Forelimb muscle (tissue), 1 donor: ENCODE data around the gene ZNF28. TPM values are rescaled to one million over a fixed set of nuclear protein-coding genes. Genes with fewer than 3 reads are reported as not detected.
"Not testable (repeated sequence)": the region's sequence is repeated elsewhere in the genome, so short reads cannot be mapped to it uniquely, and the experiment has no call there.

Source experiments
- DNase-seq: peaks from one replicate; pipeline ENCODE4 v3.0.0-alpha.2; 2013; ENCODE audit warnings: low read depth
- polyA plus RNA-seq: library from polyadenylated mRNA; unstranded; fragments of 120-200 nt; gene quantifications from one replicate; pipeline ENCODE4 v1.2.1, GENCODE V29; 2013; ENCODE audit not compliant: insufficient read length

Gene ZNF28
- polyA plus RNA-seq, 1 donor: 8.2 TPM

DNA sequence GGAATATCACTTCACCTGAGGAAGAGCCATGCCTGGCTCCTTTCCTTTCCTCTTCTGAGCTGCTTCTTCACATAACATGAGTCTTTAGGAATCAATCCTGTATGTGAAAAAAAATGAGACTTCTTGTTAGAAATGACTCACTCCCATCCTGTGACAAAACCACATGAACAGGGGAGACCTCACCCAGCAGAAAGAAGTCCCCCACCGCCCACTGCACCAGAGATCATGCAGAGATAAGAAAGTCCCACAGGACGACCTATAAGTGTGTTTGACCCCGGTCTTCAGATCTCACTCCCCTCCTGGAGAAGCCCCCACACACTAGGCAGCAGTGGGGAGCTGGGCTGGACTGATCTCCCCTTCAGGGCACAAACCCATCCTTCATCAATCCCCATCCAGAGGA, 42.6 kb downstream of the ZNF28 start:
- DNase-seq: no peak

DNA sequence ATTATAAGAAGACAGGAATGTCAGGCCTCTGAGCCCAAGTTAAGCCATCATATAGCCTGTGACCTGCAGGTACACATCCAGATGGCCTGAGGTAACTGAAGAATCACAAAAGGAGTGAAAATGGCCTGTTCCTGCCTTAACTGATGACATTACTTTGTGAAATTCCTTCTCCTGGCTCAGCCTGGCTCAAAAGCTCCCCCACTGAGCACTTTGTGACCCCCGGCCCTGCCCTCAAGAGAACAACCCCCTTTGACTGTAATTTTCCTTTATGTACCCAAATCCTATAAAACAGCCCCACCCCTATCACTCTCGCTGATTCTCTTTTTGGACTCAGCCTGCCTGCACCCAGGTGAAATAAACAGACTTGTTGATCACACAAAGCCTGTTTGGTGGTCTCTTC, 65.0 kb downstream of the ZNF28 start:
- DNase-seq: not testable (repeated sequence)

DNA sequence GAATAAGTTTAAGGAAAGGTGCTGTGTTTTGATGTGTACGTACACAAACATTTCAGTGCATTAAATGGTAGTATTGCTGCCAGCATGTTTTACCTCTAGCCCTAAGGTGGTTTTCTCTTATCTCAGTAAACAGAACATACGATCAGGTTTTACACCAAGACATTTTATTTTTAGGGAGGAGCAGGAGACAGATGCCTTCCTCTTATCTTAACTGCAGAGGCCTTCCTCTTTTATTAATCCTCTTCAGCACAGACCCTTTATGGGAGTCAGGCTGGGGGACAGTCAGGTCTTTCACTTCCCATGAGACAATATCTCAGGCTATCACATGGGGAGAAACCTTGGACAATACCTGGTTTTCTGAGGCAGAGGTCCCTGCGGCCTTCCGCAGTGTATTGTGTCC, 71.7 kb downstream of the ZNF28 start:
- no peak for DNase-seq

DNA sequence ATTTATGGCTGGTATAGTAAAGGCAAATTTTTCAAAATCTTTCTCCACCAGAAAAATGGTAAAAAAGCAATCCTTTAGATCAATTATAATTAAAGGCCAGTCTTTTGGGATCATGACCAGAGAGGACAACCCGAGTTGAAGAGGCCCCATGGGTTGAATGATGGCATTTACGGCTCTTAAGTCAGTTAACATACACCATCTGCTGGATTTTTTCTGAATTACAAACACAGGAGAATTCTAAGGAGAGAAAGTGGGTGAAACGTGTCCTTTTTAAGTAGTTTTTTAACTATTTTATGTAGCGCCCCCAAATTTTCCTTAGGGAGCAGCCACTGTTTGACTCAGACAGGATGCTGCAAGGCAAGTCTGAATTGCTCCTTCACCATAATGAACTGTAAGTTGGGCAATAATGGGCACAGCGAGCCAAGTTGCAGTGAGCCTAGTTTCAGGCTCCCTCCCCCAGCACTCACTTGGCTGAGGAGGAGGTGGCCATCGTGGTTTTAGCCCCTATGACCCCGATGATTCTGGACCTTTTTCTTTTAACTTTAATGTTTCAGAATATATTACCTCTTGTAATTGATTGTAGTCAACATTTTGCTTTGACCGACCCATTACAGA, 73.0 kb downstream of the ZNF28 start:
- DNase-seq: no peak

Other genes with a start within 250 kb of the ZNF28 start
- gene ZNF83, start 183.3 kb downstream of the ZNF28 start, polyA plus RNA-seq: 53.9 TPM
- gene ZNF611, start 86.6 kb downstream of the ZNF28 start, polyA plus RNA-seq: 6.7 TPM
- gene ZNF600, start 34.8 kb downstream of the ZNF28 start, polyA plus RNA-seq: 2.7 TPM
- gene ZNF468, start 36.0 kb upstream of the ZNF28 start, polyA plus RNA-seq: 17.3 TPM
- gene ZNF320, start 76.0 kb upstream of the ZNF28 start, polyA plus RNA-seq: 21.6 TPM
- gene ZNF888, start 101.8 kb upstream of the ZNF28 start, polyA plus RNA-seq: 3.3 TPM
- gene ZNF816, start 141.2 kb upstream of the ZNF28 start, polyA plus RNA-seq: 6.6 TPM
- gene ERVV-1, start 192.3 kb upstream of the ZNF28 start, polyA plus RNA-seq: not detected
- not detected for gene ERVV-2, start 223.1 kb upstream of the ZNF28 start, polyA plus RNA-seq